Measurements from ENCODE around the gene ZNF747. TPM values are rescaled to one million over a fixed set of nuclear protein-coding genes. Genes with fewer than 3 reads are reported as not detected.
A peak's percentile ranks its signal among the peaks of the same experiment; 100 is the strongest.

The ZNF747 gene
- total RNA-seq, 1 donor from 2014 or later: 9.7 TPM

GRCh38 chr16:30521873-30522641 is 12.6 kb downstream of the ZNF747 start:
- H3K27me3 Mint-ChIP-seq (ENCODE audit: unreplicated experiment): peaks cover 5% of the 10 kb centered on the region
- peak overlapping the region; percentile 1 for H3K4me3 Mint-ChIP-seq (ENCODE audit: unreplicated experiment)
- H3K9me3 Mint-ChIP-seq (ENCODE audit: unreplicated experiment): no peaks in the 10 kb centered on the region
- no peaks in the 10 kb centered on the region for H3K36me3 Mint-ChIP-seq (ENCODE audit: low read depth, unreplicated experiment)
- no peak overlapping the region for H3K27ac Mint-ChIP-seq (ENCODE audit: unreplicated experiment)
- no peak for DNase-seq (ENCODE audit: low spot score)
- no peak for TF ChIP-seq CTCF (IDR thresholded peaks at IDR 0.05; ENCODE audit: unreplicated experiment)
- H3K4me1 Mint-ChIP-seq (ENCODE audit: unreplicated experiment): peaks cover 10% of the 10 kb centered on the region

GRCh38 chr16:30521476-30521872 is 13.2 kb downstream of the ZNF747 start:
- Mint-ChIP-seq H3K27ac (ENCODE audit: unreplicated experiment) (no peak overlapping the region), H3K4me3 (ENCODE audit: unreplicated experiment) (no peak overlapping the region), H3K27me3 (ENCODE audit: unreplicated experiment) (peaks cover 7% of the 10 kb centered on the region), H3K9me3 (ENCODE audit: unreplicated experiment) (no peaks in the 10 kb centered on the region), H3K36me3 (ENCODE audit: low read depth, unreplicated experiment) (no peaks in the 10 kb centered on the region), H3K4me1 (ENCODE audit: unreplicated experiment) (peaks cover 10% of the 10 kb centered on the region)
- TF ChIP-seq CTCF (IDR thresholded peaks at IDR 0.05; ENCODE audit: unreplicated experiment): no peak
- DNase-seq (ENCODE audit: low spot score): no peak

GRCh38 chr16:30519120-30520049 is 15.3 kb downstream of the ZNF747 start:
- Mint-ChIP-seq H3K36me3 (ENCODE audit: low read depth, unreplicated experiment) (no peaks in the 10 kb centered on the region), H3K9me3 (ENCODE audit: unreplicated experiment) (no peaks in the 10 kb centered on the region), H3K27ac (ENCODE audit: unreplicated experiment) (no peak overlapping the region), H3K4me1 (ENCODE audit: unreplicated experiment) (peaks cover 8% of the 10 kb centered on the region), H3K4me3 (ENCODE audit: unreplicated experiment) (peak overlapping the region; percentile 73), H3K27me3 (ENCODE audit: unreplicated experiment) (peaks cover 3% of the 10 kb centered on the region)
- no peak for TF ChIP-seq CTCF (IDR thresholded peaks at IDR 0.05; ENCODE audit: unreplicated experiment)
- no peak for DNase-seq (ENCODE audit: low spot score)

- TF ChIP-seq CTCF (IDR thresholded peaks at IDR 0.05; ENCODE audit: unreplicated experiment): no peak
- Mint-ChIP-seq H3K9me3 (ENCODE audit: unreplicated experiment) (no peaks in the 10 kb centered on the region), H3K36me3 (ENCODE audit: low read depth, unreplicated experiment) (no peaks in the 10 kb centered on the region), H3K4me1 (ENCODE audit: unreplicated experiment) (peaks cover 8% of the 10 kb centered on the region), H3K4me3 (ENCODE audit: unreplicated experiment) (no peak overlapping the region), H3K27ac (ENCODE audit: unreplicated experiment) (no peak overlapping the region), H3K27me3 (ENCODE audit: unreplicated experiment) (peaks cover 3% of the 10 kb centered on the region)
- DNase-seq (ENCODE audit: low spot score): no peak
Observed at GRCh38 chr16:30518552-30518951, 16.1 kb downstream of the ZNF747 start.
